HepG2 (cell line): ENCODE results near the gene DTX4. TPM values are rescaled to one million over a fixed set of nuclear protein-coding genes. Genes with fewer than 3 reads are reported as not detected.

Experiments
- CBFB ChIP-seq: sonication (generic); formaldehyde crosslinking; IDR thresholded peaks from 2 replicates; pipeline ENCODE4 v1.4.0; 2020; ENCODE audit warnings: missing genetic modification reagents
- KLF12 ChIP-seq: sonication (generic); formaldehyde crosslinking; IDR thresholded peaks from 2 replicates; pipeline ENCODE4 v1.4.0; 2020; ENCODE audit warnings: missing genetic modification reagents, borderline replicate concordance
- PAF1 ChIP-seq: IDR thresholded peaks from 2 replicates; pipeline ENCODE4 v1.6.1; 2016; ENCODE audit warnings: missing genetic modification reagents, missing compliant biosample characterization
- ZBTB25 ChIP-seq: IDR thresholded peaks from 2 replicates; pipeline ENCODE4 v1.6.1; 2018; ENCODE audit warnings: missing genetic modification reagents
- ZNF432 ChIP-seq: sonication (generic); formaldehyde crosslinking; IDR thresholded peaks from 2 replicates; pipeline ENCODE4 v1.5.0; 2020; ENCODE audit warnings: missing genetic modification reagents, mild to moderate bottlenecking, borderline replicate concordance
- ZNF468 ChIP-seq: sonication (generic); formaldehyde crosslinking; IDR thresholded peaks from 2 replicates; pipeline ENCODE4 v1.8.0; 2022; ENCODE audit warnings: mild to moderate bottlenecking, moderate library complexity, missing genetic modification reagents
- polyA plus RNA-seq, 8 experiments: library from polyadenylated mRNA; depleted of rRNA in 3 of 8; stranded (reverse) in 7 of 8; unstranded in 1 of 8; fragments of >200 nt; fragmentation: Illumina TruSeq in 4 of 8; extraction: Trizol in 4 of 8; gene quantifications; 2 replicates each; pipeline versions ENCODE4 v1.2.1 to v1.2.3, GENCODE V29; 2011 to 2016; ENCODE audit warnings: low read depth in 4 of 8, missing spikeins in 1 of 8, mixed read lengths in 1 of 8; ENCODE audit not compliant: insufficient read depth in 1 of 8
- total RNA-seq, 5 experiments: library from RNA; depleted of rRNA; stranded (reverse); fragments of >200 nt; fragmentation: Illumina TruSeq; extraction: Trizol; gene quantifications; 2 replicates each; pipeline ENCODE4 v1.2.3, GENCODE V29; 2016; ENCODE audit warnings: low read depth in 1 of 5
- TF ChIP-seq, protein P1 (sequence below): sonication (generic); formaldehyde crosslinking; IDR thresholded peaks from 2 replicates; pipeline ENCODE4 v1.4.0; 2020; ENCODE audit warnings: missing genetic modification reagents
- TF ChIP-seq, protein P2 (sequence below): sonication (generic); formaldehyde crosslinking; IDR thresholded peaks from 2 replicates; pipeline ENCODE4 v1.4.0; 2020; ENCODE audit warnings: missing genetic modification reagents
- TF ChIP-seq, protein P3 (sequence below): sonication (generic); formaldehyde crosslinking; IDR thresholded peaks from 2 replicates; pipeline ENCODE4 v1.4.0; 2020; ENCODE audit warnings: missing genetic modification reagents
- TF ChIP-seq, protein P4 (sequence below): sonication (generic); formaldehyde crosslinking; IDR thresholded peaks from 2 replicates; pipeline ENCODE4 v1.4.0; 2020; ENCODE audit warnings: missing genetic modification reagents, borderline replicate concordance
- TF ChIP-seq, protein P5 (sequence below): sonication (generic); formaldehyde crosslinking; IDR thresholded peaks from 2 replicates; pipeline ENCODE4 v1.5.1; 2020; ENCODE audit warnings: missing genetic modification reagents, mild to moderate bottlenecking, borderline replicate concordance

The DTX4 gene
- total and polyA plus RNA-seq, 2 of the 13 experiments (the other 11 are each of a cell fraction or from before 2014, with no cell fraction given), result 0.67 to 5.6 TPM

- TF ChIP-seq, protein P1, sequence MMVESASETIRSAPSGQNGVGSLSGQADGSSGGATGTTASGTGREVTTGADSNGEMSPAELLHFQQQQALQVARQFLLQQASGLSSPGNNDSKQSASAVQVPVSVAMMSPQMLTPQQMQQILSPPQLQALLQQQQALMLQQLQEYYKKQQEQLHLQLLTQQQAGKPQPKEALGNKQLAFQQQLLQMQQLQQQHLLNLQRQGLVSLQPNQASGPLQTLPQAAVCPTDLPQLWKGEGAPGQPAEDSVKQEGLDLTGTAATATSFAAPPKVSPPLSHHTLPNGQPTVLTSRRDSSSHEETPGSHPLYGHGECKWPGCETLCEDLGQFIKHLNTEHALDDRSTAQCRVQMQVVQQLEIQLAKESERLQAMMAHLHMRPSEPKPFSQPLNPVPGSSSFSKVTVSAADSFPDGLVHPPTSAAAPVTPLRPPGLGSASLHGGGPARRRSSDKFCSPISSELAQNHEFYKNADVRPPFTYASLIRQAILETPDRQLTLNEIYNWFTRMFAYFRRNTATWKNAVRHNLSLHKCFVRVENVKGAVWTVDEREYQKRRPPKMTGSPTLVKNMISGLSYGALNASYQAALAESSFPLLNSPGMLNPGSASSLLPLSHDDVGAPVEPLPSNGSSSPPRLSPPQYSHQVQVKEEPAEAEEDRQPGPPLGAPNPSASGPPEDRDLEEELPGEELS (CRISPR knock-in tag), result no peak
- TF ChIP-seq, protein P2, sequence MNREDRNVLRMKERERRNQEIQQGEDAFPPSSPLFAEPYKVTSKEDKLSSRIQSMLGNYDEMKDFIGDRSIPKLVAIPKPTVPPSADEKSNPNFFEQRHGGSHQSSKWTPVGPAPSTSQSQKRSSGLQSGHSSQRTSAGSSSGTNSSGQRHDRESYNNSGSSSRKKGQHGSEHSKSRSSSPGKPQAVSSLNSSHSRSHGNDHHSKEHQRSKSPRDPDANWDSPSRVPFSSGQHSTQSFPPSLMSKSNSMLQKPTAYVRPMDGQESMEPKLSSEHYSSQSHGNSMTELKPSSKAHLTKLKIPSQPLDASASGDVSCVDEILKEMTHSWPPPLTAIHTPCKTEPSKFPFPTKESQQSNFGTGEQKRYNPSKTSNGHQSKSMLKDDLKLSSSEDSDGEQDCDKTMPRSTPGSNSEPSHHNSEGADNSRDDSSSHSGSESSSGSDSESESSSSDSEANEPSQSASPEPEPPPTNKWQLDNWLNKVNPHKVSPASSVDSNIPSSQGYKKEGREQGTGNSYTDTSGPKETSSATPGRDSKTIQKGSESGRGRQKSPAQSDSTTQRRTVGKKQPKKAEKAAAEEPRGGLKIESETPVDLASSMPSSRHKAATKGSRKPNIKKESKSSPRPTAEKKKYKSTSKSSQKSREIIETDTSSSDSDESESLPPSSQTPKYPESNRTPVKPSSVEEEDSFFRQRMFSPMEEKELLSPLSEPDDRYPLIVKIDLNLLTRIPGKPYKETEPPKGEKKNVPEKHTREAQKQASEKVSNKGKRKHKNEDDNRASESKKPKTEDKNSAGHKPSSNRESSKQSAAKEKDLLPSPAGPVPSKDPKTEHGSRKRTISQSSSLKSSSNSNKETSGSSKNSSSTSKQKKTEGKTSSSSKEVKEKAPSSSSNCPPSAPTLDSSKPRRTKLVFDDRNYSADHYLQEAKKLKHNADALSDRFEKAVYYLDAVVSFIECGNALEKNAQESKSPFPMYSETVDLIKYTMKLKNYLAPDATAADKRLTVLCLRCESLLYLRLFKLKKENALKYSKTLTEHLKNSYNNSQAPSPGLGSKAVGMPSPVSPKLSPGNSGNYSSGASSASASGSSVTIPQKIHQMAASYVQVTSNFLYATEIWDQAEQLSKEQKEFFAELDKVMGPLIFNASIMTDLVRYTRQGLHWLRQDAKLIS (CRISPR knock-in tag), result no peak
- TF ChIP-seq KLF12 (CRISPR knock-in tag) (no peak), ZNF468 (CRISPR knock-in tag) (no peak), CBFB (CRISPR knock-in tag) (0 out of 2 replicates have a peak, but pooled peaks have one; percentile 9), ZBTB25 (CRISPR knock-in tag) (no peak), PAF1 (CRISPR knock-in tag) (no peak), ZNF432 (CRISPR knock-in tag) (no peak)
- TF ChIP-seq, protein P3, sequence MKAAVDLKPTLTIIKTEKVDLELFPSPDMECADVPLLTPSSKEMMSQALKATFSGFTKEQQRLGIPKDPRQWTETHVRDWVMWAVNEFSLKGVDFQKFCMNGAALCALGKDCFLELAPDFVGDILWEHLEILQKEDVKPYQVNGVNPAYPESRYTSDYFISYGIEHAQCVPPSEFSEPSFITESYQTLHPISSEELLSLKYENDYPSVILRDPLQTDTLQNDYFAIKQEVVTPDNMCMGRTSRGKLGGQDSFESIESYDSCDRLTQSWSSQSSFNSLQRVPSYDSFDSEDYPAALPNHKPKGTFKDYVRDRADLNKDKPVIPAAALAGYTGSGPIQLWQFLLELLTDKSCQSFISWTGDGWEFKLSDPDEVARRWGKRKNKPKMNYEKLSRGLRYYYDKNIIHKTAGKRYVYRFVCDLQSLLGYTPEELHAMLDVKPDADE, result 0 out of 2 replicates have a peak, but pooled peaks have one; percentile 74
- TF ChIP-seq, protein P4, sequence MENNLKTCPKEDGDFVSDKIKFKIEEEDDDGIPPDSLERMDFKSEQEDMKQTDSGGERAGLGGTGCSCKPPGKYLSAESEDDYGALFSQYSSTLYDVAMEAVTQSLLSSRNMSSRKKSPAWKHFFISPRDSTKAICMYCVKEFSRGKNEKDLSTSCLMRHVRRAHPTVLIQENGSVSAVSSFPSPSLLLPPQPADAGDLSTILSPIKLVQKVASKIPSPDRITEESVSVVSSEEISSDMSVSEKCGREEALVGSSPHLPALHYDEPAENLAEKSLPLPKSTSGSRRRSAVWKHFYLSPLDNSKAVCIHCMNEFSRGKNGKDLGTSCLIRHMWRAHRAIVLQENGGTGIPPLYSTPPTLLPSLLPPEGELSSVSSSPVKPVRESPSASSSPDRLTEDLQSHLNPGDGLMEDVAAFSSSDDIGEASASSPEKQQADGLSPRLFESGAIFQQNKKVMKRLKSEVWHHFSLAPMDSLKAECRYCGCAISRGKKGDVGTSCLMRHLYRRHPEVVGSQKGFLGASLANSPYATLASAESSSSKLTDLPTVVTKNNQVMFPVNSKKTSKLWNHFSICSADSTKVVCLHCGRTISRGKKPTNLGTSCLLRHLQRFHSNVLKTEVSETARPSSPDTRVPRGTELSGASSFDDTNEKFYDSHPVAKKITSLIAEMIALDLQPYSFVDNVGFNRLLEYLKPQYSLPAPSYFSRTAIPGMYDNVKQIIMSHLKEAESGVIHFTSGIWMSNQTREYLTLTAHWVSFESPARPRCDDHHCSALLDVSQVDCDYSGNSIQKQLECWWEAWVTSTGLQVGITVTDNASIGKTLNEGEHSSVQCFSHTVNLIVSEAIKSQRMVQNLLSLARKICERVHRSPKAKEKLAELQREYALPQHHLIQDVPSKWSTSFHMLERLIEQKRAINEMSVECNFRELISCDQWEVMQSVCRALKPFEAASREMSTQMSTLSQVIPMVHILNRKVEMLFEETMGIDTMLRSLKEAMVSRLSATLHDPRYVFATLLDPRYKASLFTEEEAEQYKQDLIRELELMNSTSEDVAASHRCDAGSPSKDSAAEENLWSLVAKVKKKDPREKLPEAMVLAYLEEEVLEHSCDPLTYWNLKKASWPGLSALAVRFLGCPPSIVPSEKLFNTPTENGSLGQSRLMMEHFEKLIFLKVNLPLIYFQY (CRISPR knock-in tag), result no peak
- TF ChIP-seq, protein P5, sequence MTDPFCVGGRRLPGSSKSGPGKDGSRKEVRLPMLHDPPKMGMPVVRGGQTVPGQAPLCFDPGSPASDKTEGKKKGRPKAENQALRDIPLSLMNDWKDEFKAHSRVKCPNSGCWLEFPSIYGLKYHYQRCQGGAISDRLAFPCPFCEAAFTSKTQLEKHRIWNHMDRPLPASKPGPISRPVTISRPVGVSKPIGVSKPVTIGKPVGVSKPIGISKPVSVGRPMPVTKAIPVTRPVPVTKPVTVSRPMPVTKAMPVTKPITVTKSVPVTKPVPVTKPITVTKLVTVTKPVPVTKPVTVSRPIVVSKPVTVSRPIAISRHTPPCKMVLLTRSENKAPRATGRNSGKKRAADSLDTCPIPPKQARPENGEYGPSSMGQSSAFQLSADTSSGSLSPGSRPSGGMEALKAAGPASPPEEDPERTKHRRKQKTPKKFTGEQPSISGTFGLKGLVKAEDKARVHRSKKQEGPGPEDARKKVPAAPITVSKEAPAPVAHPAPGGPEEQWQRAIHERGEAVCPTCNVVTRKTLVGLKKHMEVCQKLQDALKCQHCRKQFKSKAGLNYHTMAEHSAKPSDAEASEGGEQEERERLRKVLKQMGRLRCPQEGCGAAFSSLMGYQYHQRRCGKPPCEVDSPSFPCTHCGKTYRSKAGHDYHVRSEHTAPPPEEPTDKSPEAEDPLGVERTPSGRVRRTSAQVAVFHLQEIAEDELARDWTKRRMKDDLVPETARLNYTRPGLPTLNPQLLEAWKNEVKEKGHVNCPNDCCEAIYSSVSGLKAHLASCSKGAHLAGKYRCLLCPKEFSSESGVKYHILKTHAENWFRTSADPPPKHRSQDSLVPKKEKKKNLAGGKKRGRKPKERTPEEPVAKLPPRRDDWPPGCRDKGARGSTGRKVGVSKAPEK, result no peak
Observed at GRCh38 chr11:59171508-59172322, at the start of gene DTX4 (continued).
